ENCODE results near the gene UNC5CL. TPM values are rescaled to one million over a fixed set of nuclear protein-coding genes. Genes with fewer than 3 reads are reported as not detected.

UNC5CL gene
- total and polyA plus RNA-seq, 9 of the 15 experiments (the other 6 are each of a cell fraction or from before 2014, with no cell fraction given), result 0.07 to 1.8 (median 0.62) TPM; not detected in 1

DNA sequence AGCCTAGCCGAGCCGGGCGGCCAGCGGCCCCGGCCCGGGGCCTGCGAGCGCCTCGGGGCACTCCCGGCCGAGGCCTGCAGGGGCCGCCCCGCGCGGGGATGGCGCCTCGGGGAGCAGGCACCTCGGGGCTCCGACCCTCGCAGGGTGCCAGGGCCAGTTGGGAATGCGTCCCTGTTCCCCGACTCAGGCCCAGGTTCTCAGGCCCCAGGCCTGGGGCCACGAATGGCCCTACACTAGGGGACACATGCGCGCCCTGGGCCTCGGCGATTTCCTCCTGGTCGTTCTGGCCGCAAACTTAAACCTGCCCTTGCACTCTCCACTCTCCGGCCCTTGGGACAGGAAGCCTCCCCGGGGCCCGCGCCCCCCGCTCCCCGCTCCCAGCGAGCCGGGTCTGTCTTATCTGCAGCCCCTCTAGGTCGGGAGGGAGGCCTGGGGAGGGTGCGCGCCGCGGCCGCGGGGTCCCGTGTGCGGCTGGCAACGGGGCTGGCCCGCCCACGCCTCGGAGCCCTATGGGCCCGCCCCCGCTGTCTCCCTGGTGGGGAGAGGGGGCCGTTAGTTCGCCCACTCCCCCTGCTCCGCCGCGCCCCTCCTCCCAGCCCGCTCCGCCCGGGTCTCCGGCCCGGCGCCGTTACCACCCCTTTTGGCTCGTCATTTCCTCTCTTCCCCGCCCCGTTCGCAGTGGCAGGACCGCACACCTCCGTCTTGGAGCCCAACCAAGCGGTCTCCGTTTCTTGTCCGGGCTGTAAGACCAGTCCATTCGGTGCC is 34.4 kb upstream of the UNC5CL start (continued):
- TF ChIP-seq, protein P1, sequence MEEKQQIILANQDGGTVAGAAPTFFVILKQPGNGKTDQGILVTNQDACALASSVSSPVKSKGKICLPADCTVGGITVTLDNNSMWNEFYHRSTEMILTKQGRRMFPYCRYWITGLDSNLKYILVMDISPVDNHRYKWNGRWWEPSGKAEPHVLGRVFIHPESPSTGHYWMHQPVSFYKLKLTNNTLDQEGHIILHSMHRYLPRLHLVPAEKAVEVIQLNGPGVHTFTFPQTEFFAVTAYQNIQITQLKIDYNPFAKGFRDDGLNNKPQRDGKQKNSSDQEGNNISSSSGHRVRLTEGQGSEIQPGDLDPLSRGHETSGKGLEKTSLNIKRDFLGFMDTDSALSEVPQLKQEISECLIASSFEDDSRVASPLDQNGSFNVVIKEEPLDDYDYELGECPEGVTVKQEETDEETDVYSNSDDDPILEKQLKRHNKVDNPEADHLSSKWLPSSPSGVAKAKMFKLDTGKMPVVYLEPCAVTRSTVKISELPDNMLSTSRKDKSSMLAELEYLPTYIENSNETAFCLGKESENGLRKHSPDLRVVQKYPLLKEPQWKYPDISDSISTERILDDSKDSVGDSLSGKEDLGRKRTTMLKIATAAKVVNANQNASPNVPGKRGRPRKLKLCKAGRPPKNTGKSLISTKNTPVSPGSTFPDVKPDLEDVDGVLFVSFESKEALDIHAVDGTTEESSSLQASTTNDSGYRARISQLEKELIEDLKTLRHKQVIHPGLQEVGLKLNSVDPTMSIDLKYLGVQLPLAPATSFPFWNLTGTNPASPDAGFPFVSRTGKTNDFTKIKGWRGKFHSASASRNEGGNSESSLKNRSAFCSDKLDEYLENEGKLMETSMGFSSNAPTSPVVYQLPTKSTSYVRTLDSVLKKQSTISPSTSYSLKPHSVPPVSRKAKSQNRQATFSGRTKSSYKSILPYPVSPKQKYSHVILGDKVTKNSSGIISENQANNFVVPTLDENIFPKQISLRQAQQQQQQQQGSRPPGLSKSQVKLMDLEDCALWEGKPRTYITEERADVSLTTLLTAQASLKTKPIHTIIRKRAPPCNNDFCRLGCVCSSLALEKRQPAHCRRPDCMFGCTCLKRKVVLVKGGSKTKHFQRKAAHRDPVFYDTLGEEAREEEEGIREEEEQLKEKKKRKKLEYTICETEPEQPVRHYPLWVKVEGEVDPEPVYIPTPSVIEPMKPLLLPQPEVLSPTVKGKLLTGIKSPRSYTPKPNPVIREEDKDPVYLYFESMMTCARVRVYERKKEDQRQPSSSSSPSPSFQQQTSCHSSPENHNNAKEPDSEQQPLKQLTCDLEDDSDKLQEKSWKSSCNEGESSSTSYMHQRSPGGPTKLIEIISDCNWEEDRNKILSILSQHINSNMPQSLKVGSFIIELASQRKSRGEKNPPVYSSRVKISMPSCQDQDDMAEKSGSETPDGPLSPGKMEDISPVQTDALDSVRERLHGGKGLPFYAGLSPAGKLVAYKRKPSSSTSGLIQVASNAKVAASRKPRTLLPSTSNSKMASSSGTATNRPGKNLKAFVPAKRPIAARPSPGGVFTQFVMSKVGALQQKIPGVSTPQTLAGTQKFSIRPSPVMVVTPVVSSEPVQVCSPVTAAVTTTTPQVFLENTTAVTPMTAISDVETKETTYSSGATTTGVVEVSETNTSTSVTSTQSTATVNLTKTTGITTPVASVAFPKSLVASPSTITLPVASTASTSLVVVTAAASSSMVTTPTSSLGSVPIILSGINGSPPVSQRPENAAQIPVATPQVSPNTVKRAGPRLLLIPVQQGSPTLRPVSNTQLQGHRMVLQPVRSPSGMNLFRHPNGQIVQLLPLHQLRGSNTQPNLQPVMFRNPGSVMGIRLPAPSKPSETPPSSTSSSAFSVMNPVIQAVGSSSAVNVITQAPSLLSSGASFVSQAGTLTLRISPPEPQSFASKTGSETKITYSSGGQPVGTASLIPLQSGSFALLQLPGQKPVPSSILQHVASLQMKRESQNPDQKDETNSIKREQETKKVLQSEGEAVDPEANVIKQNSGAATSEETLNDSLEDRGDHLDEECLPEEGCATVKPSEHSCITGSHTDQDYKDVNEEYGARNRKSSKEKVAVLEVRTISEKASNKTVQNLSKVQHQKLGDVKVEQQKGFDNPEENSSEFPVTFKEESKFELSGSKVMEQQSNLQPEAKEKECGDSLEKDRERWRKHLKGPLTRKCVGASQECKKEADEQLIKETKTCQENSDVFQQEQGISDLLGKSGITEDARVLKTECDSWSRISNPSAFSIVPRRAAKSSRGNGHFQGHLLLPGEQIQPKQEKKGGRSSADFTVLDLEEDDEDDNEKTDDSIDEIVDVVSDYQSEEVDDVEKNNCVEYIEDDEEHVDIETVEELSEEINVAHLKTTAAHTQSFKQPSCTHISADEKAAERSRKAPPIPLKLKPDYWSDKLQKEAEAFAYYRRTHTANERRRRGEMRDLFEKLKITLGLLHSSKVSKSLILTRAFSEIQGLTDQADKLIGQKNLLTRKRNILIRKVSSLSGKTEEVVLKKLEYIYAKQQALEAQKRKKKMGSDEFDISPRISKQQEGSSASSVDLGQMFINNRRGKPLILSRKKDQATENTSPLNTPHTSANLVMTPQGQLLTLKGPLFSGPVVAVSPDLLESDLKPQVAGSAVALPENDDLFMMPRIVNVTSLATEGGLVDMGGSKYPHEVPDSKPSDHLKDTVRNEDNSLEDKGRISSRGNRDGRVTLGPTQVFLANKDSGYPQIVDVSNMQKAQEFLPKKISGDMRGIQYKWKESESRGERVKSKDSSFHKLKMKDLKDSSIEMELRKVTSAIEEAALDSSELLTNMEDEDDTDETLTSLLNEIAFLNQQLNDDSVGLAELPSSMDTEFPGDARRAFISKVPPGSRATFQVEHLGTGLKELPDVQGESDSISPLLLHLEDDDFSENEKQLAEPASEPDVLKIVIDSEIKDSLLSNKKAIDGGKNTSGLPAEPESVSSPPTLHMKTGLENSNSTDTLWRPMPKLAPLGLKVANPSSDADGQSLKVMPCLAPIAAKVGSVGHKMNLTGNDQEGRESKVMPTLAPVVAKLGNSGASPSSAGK (IDR thresholded peaks at IDR 0.05), result no peak
- TF ChIP-seq ZNF197 (CRISPR knock-in tag; IDR thresholded peaks at IDR 0.05; ENCODE audit: low read depth), result no peak
- no peak for TF ChIP-seq CHD2 (IDR thresholded peaks at IDR 0.05; ENCODE audit: low read depth, low read length)
- TF ChIP-seq PHF21A (IDR thresholded peaks at IDR 0.05; ENCODE audit: borderline replicate concordance, low read depth), result no peak
- TF ChIP-seq RFX1 (IDR thresholded peaks at IDR 0.05), result no peak
- TF ChIP-seq, protein P2, sequence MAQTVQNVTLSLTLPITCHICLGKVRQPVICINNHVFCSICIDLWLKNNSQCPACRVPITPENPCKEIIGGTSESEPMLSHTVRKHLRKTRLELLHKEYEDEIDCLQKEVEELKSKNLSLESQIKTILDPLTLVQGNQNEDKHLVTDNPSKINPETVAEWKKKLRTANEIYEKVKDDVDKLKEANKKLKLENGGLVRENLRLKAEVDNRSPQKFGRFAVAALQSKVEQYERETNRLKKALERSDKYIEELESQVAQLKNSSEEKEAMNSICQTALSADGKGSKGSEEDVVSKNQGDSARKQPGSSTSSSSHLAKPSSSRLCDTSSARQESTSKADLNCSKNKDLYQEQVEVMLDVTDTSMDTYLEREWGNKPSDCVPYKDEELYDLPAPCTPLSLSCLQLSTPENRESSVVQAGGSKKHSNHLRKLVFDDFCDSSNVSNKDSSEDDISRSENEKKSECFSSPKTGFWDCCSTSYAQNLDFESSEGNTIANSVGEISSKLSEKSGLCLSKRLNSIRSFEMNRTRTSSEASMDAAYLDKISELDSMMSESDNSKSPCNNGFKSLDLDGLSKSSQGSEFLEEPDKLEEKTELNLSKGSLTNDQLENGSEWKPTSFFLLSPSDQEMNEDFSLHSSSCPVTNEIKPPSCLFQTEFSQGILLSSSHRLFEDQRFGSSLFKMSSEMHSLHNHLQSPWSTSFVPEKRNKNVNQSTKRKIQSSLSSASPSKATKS (CRISPR knock-in tag; IDR thresholded peaks at IDR 0.05), result no peak
- no peak for TF ChIP-seq LCOR (CRISPR knock-in tag; IDR thresholded peaks at IDR 0.05)
- TF ChIP-seq CREBBP (IDR thresholded peaks at IDR 0.05; ENCODE audit: low read depth, low read length), result no peak
- TF ChIP-seq C11orf30 (IDR thresholded peaks at IDR 0.05; ENCODE audit: low read depth), result no peak
- no peak for TF ChIP-seq EWSR1 (IDR thresholded peaks at IDR 0.05; ENCODE audit: borderline replicate concordance, low read depth, partially characterized antibody)
- no peak for TF ChIP-seq ZNF212 (CRISPR knock-in tag; IDR thresholded peaks at IDR 0.05)
- TF ChIP-seq SIRT6 (IDR thresholded peaks at IDR 0.05; ENCODE audit: low read depth, low read length), result peak; percentile 66
- TF ChIP-seq, protein P3, sequence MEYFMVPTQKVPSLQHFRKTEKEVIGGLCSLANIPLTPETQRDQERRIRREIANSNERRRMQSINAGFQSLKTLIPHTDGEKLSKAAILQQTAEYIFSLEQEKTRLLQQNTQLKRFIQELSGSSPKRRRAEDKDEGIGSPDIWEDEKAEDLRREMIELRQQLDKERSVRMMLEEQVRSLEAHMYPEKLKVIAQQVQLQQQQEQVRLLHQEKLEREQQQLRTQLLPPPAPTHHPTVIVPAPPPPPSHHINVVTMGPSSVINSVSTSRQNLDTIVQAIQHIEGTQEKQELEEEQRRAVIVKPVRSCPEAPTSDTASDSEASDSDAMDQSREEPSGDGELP (CRISPR knock-in tag; IDR thresholded peaks at IDR 0.05; ENCODE audit: borderline replicate concordance), result peak; percentile 60; the same call in 1 of the 2 replicates

All from K562 (cell line).